ENCODE results near the gene PRKCD.

- TF ChIP-seq POLR2AphosphoS5 (IDR thresholded peaks at IDR 0.05; ENCODE audit: low read depth, low read length) (no peak), SIN3A (IDR thresholded peaks at IDR 0.05; ENCODE audit: borderline replicate concordance, insufficient read depth, low read length) (no peak), REST (IDR thresholded peaks at IDR 0.05; ENCODE audit: insufficient read depth in 1 of 2, low read depth in 2 of 2, low read length in 2 of 2) (no peak), TAF1 (IDR thresholded peaks at IDR 0.05; ENCODE audit: borderline replicate concordance, insufficient read depth, low read length) (no peak), FOXP2 (optimal IDR thresholded peaks at IDR 0.05; ENCODE audit: borderline replicate concordance, extremely low read depth, extremely low read length, insufficient read depth) (no peak)
Observed at GRCh38 chr3:53217175-53217574, 56.2 kb downstream of the PRKCD start.
